ENCODE data around the gene UBA7. TPM values are rescaled to one million over a fixed set of nuclear protein-coding genes. Genes with fewer than 3 reads are reported as not detected.
"Not testable (repeated sequence)": the region's sequence is repeated elsewhere in the genome, so short reads cannot be mapped to it uniquely, and the experiment has no call there.

The UBA7 gene
- polyA plus RNA-seq (ENCODE audit: insufficient read length in 3 of 3) = 10 to 100 TPM; 29.6 to 37.4 (median 31.6) TPM

DNA sequence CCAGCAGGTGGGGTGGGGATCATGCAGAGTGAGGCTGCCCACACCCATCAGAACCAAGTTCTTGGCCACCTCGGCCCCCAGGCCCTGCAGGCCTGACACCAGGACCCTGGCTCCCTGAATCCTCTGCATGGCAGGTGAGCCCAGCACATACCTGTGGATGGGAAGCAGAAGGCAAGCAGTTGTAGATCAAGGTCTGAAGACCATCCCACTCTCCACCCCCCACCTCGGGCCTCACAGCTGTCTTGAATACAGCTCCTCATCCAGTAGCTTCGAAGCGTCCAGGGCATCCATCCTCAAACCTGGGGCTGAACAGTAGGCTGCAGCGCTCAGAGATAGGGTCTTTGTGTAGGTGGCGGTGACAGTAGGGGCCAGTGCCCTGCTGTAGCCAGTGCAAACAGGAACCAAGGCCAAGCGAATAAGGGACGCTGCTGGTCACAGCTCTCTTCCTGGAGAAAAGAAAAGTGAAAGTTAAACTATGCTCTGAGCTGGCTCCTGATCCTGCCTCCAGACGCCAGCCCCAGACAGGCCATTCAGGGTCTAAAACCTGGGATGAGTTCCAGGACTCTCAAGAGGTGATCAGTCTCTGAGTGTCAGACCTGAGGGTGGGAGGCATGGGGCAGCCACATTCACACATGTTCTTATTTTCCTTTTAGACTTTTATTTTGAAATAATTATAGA is at the start of gene UBA7:
UBA7 (minus strand) TSS at position 457 of the 678 bp plus-strand sequence; CDS start at position 291, 166 bp downstream.
- DNase-seq (ENCODE audit: low read depth in 3 of 3, low spot score in 2 of 3) = no peak

DNA sequence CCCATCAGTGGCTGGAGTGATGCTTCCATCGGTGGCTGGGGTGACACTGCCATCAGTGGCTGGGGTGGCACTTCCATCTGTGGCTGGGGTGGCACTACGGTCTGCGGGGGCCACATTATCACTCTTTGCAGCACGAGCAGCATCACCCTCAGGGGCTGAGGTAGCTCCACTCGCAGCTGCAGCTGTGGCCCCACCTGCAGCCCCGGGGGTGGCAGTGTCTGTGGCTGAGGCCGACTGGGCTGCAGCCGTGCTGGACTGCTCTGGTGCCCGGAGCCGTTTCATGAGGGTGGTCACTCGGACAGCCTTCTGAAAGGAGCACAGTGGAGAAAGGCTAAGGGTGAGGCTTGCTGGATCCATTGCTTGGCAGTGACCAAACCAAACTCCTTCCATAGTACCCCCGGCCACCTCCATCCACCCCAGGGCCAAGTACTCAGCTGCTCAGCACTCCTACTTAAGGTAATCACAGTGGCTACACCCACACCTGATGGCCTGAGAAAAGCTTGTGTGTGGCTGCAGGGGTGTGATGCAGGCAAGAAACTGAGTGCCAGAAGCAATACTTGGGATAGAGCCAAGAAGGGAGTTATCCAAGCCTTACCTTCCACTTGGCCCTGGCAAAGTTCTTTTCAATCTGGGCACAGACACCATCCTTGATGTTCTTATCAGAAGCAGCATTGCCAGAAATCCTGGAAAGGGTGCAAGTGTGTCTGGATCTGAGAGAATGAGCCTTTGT is 46.0 kb upstream of the UBA7 start:
- DNase-seq (ENCODE audit: low read depth in 3 of 3, low spot score in 2 of 3) = no peak

DNA sequence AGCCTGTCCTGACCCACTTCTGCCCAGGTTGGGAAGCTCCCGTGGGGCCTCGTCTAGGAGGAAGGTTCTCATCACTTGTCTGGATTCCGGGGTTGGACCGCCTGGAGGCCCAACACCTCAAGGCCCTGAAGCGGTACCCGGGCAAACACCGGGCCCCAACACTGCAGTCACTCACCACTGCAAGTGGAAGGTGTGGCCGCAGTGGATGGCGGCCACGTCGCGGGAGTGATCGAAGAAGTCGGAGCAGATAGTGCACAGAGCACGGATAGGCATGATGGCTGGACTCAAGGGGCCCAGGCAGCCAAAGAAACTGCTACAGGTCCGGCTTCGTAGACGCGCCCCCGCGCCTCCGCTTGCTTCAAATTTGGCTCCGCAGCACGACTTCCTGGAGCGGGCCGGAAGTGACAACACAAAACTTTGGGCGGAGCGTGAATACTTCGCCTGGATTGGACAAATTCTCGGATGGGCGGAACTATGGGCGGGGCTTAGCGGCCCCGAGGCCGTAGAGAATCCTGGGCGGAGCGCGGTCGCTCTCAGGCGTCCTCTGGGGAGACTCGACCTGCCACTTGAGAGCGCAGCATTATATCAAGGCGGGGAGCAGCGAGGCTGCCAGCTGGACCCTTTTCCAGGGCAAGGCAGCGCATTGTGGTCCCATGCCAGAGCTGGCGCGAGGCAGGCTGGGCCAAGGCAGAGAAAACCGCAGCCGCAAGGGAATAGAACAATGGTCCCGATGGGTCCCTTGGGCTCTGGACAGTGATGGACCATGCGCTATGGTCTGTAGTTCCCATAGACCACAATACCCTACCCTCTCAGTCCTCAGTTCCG is 42.6 kb upstream of the UBA7 start, which contains the start of gene TRAIP:
TRAIP (minus strand) TSS at position 384 of the 825 bp plus-strand sequence; CDS start at position 273, 111 bp downstream.
- DNase-seq (ENCODE audit: low read depth in 3 of 3, low spot score in 2 of 3) = peak; percentile 87 to 93 (median 92)

DNA sequence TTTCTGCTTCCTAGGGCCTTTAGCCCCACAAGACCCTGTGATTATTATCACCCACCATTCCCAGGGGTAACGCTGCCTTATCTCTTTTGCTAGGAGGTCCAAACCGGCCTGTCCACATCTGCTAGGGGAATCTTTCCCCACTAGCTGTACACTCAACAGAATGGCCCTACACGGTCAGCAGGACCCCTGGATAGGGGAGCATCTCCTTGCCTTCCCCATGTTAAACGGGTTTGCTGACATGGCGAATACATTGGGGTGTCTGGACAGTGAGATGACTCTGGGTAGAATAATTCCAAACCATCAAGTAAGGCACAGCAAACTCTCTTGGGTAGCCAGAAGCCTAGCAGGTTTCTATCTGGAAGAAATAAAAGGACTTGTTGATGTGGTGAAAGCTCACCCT is 41.9 kb upstream of the UBA7 start:
- DNase-seq (ENCODE audit: low read depth in 3 of 3, low spot score in 2 of 3) = no peak

- no peak for DNase-seq (ENCODE audit: low read depth in 3 of 3, low spot score in 2 of 3)
Measured at GRCh38 chr3:49845694-49846093, 31.9 kb upstream of the UBA7 start.

DNA sequence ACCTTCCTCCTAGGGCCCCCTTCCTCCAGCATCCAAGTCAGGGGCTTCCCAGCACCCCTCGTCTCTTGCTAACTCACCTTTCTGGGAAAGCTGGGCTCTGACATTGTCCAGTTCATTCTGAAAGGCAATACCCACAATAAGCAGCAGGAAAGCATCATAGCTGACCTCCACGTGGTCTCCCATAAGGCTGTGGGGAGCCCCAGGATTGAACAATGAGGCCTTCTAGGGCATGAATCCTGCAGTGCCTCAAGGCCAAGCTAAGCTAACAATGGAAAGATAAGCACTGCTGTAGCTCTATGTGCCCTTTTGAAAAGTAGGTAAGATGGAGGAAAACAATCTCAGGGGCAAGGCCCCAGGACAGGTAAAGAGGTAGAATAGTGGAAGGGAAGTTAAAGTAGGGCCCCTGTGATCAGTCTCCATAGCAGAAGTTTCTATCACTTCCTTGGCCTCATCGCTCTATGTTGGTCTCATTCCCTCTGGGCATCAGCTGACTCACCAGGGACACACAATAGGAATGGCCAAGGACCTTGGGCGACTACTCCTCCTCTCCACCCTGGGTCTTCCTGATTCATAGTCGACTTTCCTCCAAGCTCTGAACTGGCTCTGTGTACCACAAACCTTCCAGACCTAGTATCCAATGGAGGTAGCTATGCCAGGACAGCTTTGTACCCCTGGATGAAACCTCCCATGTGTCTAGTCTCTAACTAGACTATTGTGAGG is 30.9 kb upstream of the UBA7 start:
- DNase-seq (ENCODE audit: low read depth in 3 of 3, low spot score in 2 of 3) = no peak

GRCh38 chr3:49842843-49843517 is 29.2 kb upstream of the UBA7 start:
- no peak for DNase-seq (ENCODE audit: low read depth in 3 of 3, low spot score in 2 of 3)

- no peak for DNase-seq (ENCODE audit: low read depth in 3 of 3, low spot score in 2 of 3)
Measured at GRCh38 chr3:49841806-49842205, 28.1 kb upstream of the UBA7 start.

- DNase-seq (ENCODE audit: low read depth in 3 of 3, low spot score in 2 of 3) = no peak
Measured at GRCh38 chr3:49841126-49841696, 27.5 kb upstream of the UBA7 start.

- no peak for DNase-seq (ENCODE audit: low read depth in 3 of 3, low spot score in 2 of 3)
Measured at GRCh38 chr3:49840388-49840787, 26.6 kb upstream of the UBA7 start.

DNA sequence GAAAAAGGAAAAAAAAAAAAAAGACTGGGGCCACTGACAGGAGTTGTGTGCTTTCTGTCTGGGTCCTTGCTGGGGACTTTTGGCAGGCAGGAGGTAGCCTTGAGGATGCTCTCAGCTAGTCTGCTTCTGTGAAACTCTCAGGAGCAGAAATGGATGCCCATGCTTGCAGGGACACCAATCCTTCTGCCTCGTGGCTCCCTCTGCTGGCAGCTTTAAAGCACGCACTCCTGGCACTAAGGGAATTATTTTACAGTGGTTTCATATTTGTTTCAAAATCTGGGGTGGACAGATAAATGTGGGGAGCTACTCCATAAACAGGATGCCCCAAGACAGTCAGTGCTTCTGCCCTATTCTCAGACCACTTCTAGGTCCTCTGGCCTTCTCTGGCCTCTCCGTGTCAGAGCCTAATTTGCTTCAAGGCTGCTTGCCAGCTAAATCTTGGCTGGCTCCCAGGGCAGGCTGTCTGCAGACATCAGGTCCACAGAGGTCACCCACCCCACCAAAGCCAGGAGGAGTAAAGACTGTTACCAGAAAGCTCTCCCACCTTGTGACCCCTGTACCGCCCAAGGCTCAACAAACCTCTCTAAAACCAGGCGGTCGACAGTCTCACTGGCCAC is 25.5 kb upstream of the UBA7 start:
- DNase-seq (ENCODE audit: low read depth in 3 of 3, low spot score in 2 of 3) = peak; percentile 48 to 65 (median 62)

DNA sequence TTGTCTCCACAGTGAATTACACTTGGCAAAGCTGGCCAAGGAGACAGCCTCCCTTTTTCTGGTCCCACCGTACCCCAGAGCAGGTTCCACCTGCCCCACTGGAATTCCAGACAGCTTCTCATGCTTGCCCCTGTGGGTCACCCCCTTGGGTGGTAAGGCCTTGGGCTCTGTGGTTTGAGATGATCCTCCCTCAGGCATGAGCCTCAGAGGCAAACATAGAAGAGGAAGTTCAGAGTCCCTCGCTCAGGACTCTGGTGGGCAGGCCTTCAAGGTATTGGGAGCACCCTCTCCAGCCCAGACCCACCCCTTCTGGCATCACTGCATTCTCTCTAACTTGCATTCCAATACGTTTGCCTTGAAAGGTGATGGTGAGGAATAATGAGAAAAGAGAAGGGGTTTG is 17.6 kb upstream of the UBA7 start:
- no peak for DNase-seq (ENCODE audit: low read depth in 3 of 3, low spot score in 2 of 3)

DNA sequence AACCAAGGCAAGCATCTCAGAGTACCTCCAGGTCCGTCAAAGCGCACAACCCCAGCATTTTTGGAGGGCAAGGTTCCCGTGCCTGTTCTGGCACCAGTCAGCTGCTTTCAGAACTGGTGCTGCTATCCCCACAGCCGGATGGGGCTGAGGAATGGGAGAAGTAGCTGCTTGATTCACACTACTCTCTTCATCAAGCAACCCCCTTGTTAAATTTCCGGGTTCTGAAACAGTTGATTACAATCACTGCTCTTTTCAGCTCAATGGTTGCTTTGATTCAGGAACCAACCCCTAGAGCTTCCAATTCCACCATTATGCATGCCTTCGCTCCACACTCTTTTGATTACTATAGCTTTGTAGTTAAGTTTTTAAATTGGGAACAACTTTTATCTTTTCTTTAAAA is 12.3 kb upstream of the UBA7 start:
- no peak for DNase-seq (ENCODE audit: low read depth in 3 of 3, low spot score in 2 of 3)

GRCh38 chr3:49823131-49823530 is 9.4 kb upstream of the UBA7 start:
- DNase-seq (ENCODE audit: low read depth in 3 of 3, low spot score in 2 of 3) = not testable (repeated sequence)

- DNase-seq (ENCODE audit: low read depth in 3 of 3, low spot score in 2 of 3) = no peak
Measured at GRCh38 chr3:49812916-49813496, 747 bp downstream of the UBA7 start.

DNA sequence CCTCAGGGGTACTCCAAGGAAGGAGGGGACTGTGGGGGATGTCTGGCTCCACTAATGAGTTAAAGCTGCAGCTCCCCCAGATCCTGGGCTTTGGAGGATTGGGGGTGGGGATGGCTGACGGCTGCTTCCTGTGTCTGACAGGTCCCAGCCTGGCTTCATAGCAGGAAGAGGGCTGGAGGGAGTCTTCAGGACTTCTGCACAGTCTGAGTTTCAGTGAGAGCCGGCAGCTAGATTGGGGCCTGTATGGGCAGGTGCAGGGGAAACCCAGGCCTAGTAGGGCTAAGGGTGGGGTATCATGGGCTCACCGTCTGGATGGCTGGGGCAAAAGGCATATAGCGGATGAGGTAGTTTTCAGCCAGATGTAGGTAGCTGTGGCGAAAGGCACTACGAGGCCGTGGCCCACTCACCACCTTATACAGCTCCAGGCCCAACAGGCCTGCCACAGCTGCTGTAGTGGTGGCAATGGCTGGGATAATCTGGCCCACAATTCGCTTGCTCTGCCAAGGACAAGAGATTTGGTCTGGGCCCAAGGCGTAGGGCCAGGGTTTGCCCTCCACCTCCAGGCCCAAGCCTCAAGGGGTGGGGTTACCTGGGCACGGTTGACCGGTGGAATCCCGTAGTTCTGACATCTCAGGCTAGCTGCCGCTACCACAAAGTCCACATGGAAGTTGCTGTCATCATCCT is 6.2 kb downstream of the UBA7 start:
- DNase-seq (ENCODE audit: low read depth in 3 of 3, low spot score in 2 of 3) = peak in 1 of 3 donors; percentile 45

GRCh38 chr3:49806850-49807249 is 6.9 kb downstream of the UBA7 start:
- no peak for DNase-seq (ENCODE audit: low read depth in 3 of 3, low spot score in 2 of 3)
